OCI-LY3 (cell line): ENCODE measurements around the gene BABAM2.

Source experiments
- CTCF ChIP-seq: fragments of 200-600, 300-600 bp; sonication (generic); IDR thresholded peaks from 2 replicates; pipeline ENCODE4 v1.5.1; 2014; ENCODE audit warnings: antibody characterized with exemption, low read length, low read depth
- EZH2phosphoT487 ChIP-seq: fragments of 200-600 bp; shearing (Covaris generic); IDR thresholded peaks from 2 replicates; pipeline ENCODE4 v1.6.1; 2018; ENCODE audit warnings: antibody characterized with exemption, mixed run types, low read depth

GRCh38 chr2:28367667-28368356, 477.3 kb downstream of the BABAM2 start:
- TF ChIP-seq CTCF (no peak), EZH2phosphoT487 (no peak)
